Endothelial cell (in vitro differentiated cells): ENCODE data around the gene HPF1. TPM values are rescaled to one million over a fixed set of nuclear protein-coding genes. Genes with fewer than 3 reads are reported as not detected.

Source experiments
- DNase-seq: peaks from one replicate; pipeline ENCODE4 v3.0.0; 2021; ENCODE audit warnings: low spot score
- H3K27ac Mint-ChIP-seq: one replicate; pipeline ENCODE4 v1.8.0; 2021; ENCODE audit warnings: mixed read lengths, inconsistent platforms; ENCODE audit not compliant: unreplicated experiment
- H3K27me3 Mint-ChIP-seq: one replicate; pipeline ENCODE4 v1.8.0; 2021; ENCODE audit warnings: mild to moderate bottlenecking, moderate library complexity, mixed read lengths, inconsistent platforms; ENCODE audit not compliant: unreplicated experiment
- H3K36me3 Mint-ChIP-seq: one replicate; pipeline ENCODE4 v1.8.0; 2021; ENCODE audit warnings: mild to moderate bottlenecking, low read depth, mixed read lengths, inconsistent platforms; ENCODE audit not compliant: unreplicated experiment
- H3K4me1 Mint-ChIP-seq: one replicate; pipeline ENCODE4 v1.8.0; 2021; ENCODE audit warnings: mild to moderate bottlenecking, mixed read lengths, inconsistent platforms; ENCODE audit not compliant: unreplicated experiment
- H3K4me3 Mint-ChIP-seq: one replicate; pipeline ENCODE4 v1.8.0; 2021; ENCODE audit warnings: mild to moderate bottlenecking, mixed read lengths, inconsistent platforms; ENCODE audit not compliant: unreplicated experiment
- H3K9me3 Mint-ChIP-seq: one replicate; pipeline ENCODE4 v1.8.0; 2021; ENCODE audit warnings: mixed read lengths, inconsistent platforms; ENCODE audit not compliant: unreplicated experiment
- CTCF ChIP-seq: fragments of 200-600 bp; sonication (generic); IDR thresholded peaks from one replicate; pipeline ENCODE4 v1.5.0; 2021; ENCODE audit warnings: antibody characterized with exemption; ENCODE audit not compliant: unreplicated experiment
- total RNA-seq: library from RNA; stranded (reverse); fragmentation: NEBNext Ultra II Directional; extraction: Animal tissue kit (Norgen Biotek cat#: 25700); gene quantifications from one replicate; pipeline ENCODE4 v1.2.1, GENCODE V29; 2021; ENCODE audit not compliant: unreplicated experiment

HPF1 gene
- total RNA-seq, 1 donor from 2014 or later: 30.2 TPM

- no peak for DNase-seq
- Mint-ChIP-seq H3K9me3 (no peaks in the 10 kb centered on the region), H3K27me3 (peaks cover 4% of the 10 kb centered on the region), H3K4me1 (peaks cover 3% of the 10 kb centered on the region), H3K4me3 (no peak overlapping the region), H3K36me3 (no peaks in the 10 kb centered on the region), H3K27ac (no peak overlapping the region)
- TF ChIP-seq CTCF: no peak
Measured at GRCh38 chr4:169799260-169799659, 41.5 kb upstream of the HPF1 start.

- Mint-ChIP-seq H3K4me3 (no peak overlapping the region), H3K9me3 (no peaks in the 10 kb centered on the region), H3K27me3 (peaks cover 6% of the 10 kb centered on the region), H3K36me3 (no peaks in the 10 kb centered on the region), H3K4me1 (peaks cover 6% of the 10 kb centered on the region), H3K27ac (no peak overlapping the region)
- DNase-seq: no peak
- TF ChIP-seq CTCF: no peak
Measured at GRCh38 chr4:169795585-169795984, 37.8 kb upstream of the HPF1 start.

- Mint-ChIP-seq H3K27ac (no peak overlapping the region), H3K9me3 (no peaks in the 10 kb centered on the region), H3K27me3 (peaks cover 7% of the 10 kb centered on the region), H3K4me1 (peaks cover 3% of the 10 kb centered on the region), H3K4me3 (no peak overlapping the region), H3K36me3 (no peaks in the 10 kb centered on the region)
- DNase-seq: peak; percentile 64
- peak; percentile 24 for TF ChIP-seq CTCF
Measured at GRCh38 chr4:169791527-169792156, 33.9 kb upstream of the HPF1 start.

- Mint-ChIP-seq H3K27me3 (peaks cover 7% of the 10 kb centered on the region), H3K4me1 (peaks cover 3% of the 10 kb centered on the region), H3K27ac (no peak overlapping the region), H3K4me3 (no peak overlapping the region), H3K9me3 (no peaks in the 10 kb centered on the region), H3K36me3 (no peaks in the 10 kb centered on the region)
- TF ChIP-seq CTCF: no peak
- no peak for DNase-seq
Measured at GRCh38 chr4:169791062-169791461, 33.3 kb upstream of the HPF1 start.
